ENCODE measurements around the gene MAEA.
"Not testable (repeated sequence)": the region's sequence is repeated elsewhere in the genome, so short reads cannot be mapped to it uniquely, and the experiment has no call there.

MAEA gene

GRCh38 chr4:1331591-1332353 is 42.1 kb downstream of the MAEA start:
- H3K4me3 ChIP-seq (ENCODE audit: low read depth, low read length): no peak overlapping the region
- no peak for TF ChIP-seq CTCF (IDR thresholded peaks at IDR 0.05; ENCODE audit: low read depth, low read length)

- H3K4me3 ChIP-seq (ENCODE audit: low read depth, low read length): no peak overlapping the region
- TF ChIP-seq CTCF (IDR thresholded peaks at IDR 0.05; ENCODE audit: low read depth, low read length): no peak
Measured at GRCh38 chr4:1332686-1333085, 43.0 kb downstream of the MAEA start.

GRCh38 chr4:1333256-1333655 is 43.6 kb downstream of the MAEA start:
- H3K4me3 ChIP-seq (ENCODE audit: low read depth, low read length): no peak overlapping the region
- TF ChIP-seq CTCF (IDR thresholded peaks at IDR 0.05; ENCODE audit: low read depth, low read length): no peak

- H3K4me3 ChIP-seq (ENCODE audit: low read depth, low read length): not testable (repeated sequence)
Measured at GRCh38 chr4:1333851-1334578, 44.3 kb downstream of the MAEA start.

GRCh38 chr4:1334579-1334895 is 44.8 kb downstream of the MAEA start:
- no peak for TF ChIP-seq CTCF (IDR thresholded peaks at IDR 0.05; ENCODE audit: low read depth, low read length)
- H3K4me3 ChIP-seq (ENCODE audit: low read depth, low read length): no peak overlapping the region

GRCh38 chr4:1335193-1335883 is 45.6 kb downstream of the MAEA start:
- H3K4me3 ChIP-seq (ENCODE audit: low read depth, low read length): not testable (repeated sequence)

- no peak for TF ChIP-seq CTCF (IDR thresholded peaks at IDR 0.05; ENCODE audit: low read depth, low read length)
- H3K4me3 ChIP-seq (ENCODE audit: low read depth, low read length): no peak overlapping the region
Measured at GRCh38 chr4:1336088-1336491, 46.4 kb downstream of the MAEA start.

GRCh38 chr4:1337376-1337831 is 47.7 kb downstream of the MAEA start:
- H3K4me3 ChIP-seq (ENCODE audit: low read depth, low read length): no peak overlapping the region
- TF ChIP-seq CTCF (IDR thresholded peaks at IDR 0.05; ENCODE audit: low read depth, low read length): no peak

Measured in WI38 (cell line).